COLO668 (cell line): ENCODE results near the gene YIPF2.
"Not testable (repeated sequence)": the region's sequence is repeated elsewhere in the genome, so short reads cannot be mapped to it uniquely, and the experiment has no call there.

ENCODE experiments used
- DNase-seq: peaks from one replicate; lab custom pipeline; 2025; ENCODE audit not compliant: unreplicated experiment; lab: John Stamatoyannopoulos, UW

YIPF2 gene

DNA sequence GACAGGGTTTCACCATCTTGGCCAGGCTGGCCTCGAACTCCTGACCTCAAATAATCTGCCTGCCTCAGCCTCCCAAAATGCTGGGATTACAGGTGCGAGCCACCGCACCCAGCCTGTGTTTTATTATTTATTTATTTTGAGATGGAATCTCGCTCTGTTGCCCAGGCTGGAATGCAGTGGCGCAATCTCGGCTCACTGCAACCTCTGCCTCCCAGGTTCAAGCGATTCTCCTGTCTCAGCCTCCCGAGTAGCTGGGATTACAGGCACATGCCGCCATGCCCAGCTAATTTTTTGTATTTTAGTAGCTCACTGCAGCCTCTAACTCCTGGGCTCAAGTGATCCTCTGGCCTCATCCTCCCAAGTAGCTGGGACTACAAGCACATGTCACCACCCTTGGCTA lies 50.8 kb downstream of the YIPF2 start:
- DNase-seq: not testable (repeated sequence)

- DNase-seq: no peak
These were observed 51.8 kb downstream of the YIPF2 start for GRCh38 chr19:10876459-10877240.

DNA sequence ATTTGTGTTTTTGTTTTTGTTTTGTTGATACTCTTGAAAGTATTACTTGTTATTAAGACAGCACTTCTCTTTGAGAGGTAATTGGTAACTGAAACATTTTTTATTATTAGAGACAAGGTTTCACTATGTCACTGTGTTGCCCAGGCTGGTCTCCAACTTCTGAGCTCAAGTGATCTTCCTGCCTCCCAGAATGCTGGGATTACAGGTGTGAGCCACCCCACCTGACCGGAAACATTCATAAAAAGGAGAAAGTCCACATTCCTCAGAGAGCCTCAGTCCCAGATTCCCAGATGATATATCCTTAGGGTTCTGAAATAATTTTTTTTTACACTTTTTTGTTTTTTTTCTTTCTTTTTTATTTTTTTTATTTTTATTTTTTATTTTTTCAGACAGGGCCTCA lies 54.4 kb downstream of the YIPF2 start:
- DNase-seq: no peak

GRCh38 chr19:10872546-10873107 lies 55.8 kb downstream of the YIPF2 start:
- DNase-seq: no peak
